GM18499 (cell line): ENCODE results near the gene KRTAP4-9.
"Not testable (repeated sequence)": the region's sequence is repeated elsewhere in the genome, so short reads cannot be mapped to it uniquely, and the experiment has no call there.

Source experiments
- ATAC-seq: cut with Tn5 transposase; IDR thresholded peaks from one replicate; pipeline ENCODE4 v1.9.1; 2021; ENCODE audit warnings: moderate number of reproducible peaks; ENCODE audit not compliant: insufficient read depth, unreplicated experiment

KRTAP4-9 gene

DNA sequence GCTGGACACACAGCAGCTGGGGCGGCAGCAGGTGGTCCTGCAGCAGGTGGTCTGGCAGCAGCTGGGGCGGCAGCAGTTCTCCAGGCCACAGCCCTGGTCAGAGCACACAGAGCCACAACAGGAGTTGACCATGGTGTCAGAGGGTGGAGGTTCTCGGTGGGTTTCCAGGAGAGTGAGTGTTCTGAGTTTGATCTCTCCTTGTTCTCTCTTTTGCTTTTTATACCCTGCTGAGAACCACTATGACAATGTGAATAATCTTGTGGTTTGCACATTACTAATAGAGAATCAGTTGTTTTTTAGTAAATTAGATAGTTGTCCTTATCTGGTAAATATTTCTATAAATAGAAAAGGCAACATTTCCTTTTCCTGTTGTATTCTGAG, 18.8 kb downstream of the KRTAP4-9 start, which contains the start of gene KRTAP4-12:
Gene KRTAP4-12 (minus strand): TSS at position 192 of the 381 bp plus-strand sequence. CDS start 60 bp downstream, at position 132.
- not testable (repeated sequence) for ATAC-seq

- ATAC-seq: no peak
Observed at GRCh38 chr17:41125064-41125463, 19.9 kb downstream of the KRTAP4-9 start.

DNA sequence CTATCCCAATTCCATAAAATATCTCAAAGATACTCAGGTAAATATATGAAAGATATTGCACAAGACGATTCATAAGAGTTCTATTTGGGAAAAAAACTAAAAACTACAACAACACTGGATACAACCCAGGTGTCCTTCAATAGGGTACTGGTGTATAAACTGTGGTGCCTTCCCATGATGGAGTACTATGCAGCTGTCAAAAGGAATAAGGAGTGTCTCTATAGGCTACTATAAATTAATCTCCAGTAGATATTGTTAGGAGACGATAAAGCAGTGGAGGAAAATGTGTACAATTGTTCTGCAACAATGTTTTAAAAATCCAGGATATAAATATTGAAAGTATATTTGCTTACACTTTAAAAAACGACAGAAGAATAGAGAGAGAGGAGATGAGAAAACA, 21.2 kb downstream of the KRTAP4-9 start:
- ATAC-seq: no peak

- no peak for ATAC-seq
Observed at GRCh38 chr17:41127371-41127770, 22.2 kb downstream of the KRTAP4-9 start.

- no peak for ATAC-seq
Observed at GRCh38 chr17:41131979-41132378, 26.8 kb downstream of the KRTAP4-9 start.

GRCh38 chr17:41133880-41134735, 28.9 kb downstream of the KRTAP4-9 start:
- no peak for ATAC-seq

DNA sequence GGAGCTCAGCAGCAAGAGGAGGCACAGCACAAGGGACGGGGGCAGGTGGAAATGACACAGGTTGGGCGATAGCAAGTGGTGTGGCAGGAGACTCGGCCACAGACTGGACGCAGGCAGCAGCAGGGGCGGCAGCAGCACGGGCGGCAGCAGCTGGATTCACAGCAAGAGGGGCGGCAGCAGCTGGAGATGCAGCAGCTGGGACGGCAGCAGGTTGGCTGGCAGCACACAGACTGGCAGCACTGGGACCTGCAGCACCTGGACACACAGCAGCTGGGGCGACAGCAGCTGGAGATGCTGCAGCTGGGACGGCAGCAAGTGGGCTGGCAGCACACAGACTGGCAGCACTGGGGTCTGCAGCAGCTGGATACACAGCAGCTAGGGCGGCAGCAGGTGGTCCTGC, 34.7 kb downstream of the KRTAP4-9 start:
- ATAC-seq: not testable (repeated sequence)

- ATAC-seq: no peak
Observed at GRCh38 chr17:41140360-41141131, 35.4 kb downstream of the KRTAP4-9 start, which contains the start of gene KRTAP4-6. Gene KRTAP4-6, minus strand, starts transcription at chr17:41140544. Its CDS starts 57 bp downstream, at chr17:41140487.

DNA sequence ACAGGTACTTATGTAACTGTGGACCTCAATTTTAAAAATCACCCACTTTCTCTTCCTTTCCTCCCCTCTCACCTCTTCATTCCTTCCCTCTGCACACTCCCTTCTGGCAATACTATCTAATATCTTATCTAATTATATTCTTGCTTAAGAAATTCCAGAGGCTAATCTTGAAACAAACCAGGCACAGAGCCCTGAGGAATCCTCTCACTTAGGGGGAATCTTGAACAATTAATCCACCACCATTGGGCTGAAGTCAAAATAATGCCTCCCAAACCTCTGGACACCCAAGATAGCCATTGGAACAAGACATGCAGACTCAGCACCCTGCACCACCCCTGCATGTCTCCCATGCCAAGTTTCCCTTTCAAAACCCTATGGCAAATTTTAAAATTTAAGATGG, 36.2 kb downstream of the KRTAP4-9 start:
- no peak for ATAC-seq

DNA sequence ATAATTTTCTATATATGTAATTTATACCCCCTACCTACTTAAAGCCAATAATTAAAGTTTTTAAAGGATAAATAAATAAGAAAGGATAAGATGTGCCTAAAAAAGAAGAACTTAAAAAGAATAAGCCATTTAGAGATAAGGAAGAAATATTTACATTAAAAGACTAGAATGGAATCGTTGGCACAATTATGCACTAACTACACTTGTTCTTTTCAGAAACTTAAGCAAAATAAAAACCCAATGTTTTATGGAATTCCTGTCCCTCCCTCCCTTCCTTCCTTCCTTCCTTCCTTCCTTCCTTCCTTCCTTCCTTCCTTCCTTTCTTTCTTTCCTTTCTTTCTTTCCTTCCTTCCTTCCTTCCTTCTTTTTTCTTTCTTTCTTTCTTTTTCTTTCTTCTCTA, 39.7 kb downstream of the KRTAP4-9 start:
- ATAC-seq: no peak

DNA sequence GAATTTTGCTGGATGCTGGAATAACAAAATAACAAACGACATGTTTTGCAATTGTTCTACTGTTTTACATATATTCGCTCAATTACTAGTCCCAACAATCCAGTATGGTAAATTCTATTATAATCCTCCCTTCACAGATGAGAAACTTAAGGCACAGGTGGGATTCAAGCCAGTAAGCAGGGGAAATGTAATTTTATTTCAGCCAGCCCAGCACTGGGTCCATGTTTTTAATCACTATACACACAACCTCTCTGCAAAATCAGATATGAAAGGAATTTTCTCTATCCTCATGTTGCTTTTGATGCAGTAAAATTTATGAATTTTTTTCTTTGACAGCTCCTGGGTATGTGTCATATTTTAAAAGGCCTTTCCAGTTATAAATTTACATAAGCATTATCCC, 40.1 kb downstream of the KRTAP4-9 start:
- ATAC-seq: no peak

- ATAC-seq: no peak
Observed at GRCh38 chr17:41147531-41148204, 42.5 kb downstream of the KRTAP4-9 start.

GRCh38 chr17:41148971-41149651, 43.9 kb downstream of the KRTAP4-9 start:
- ATAC-seq: not testable (repeated sequence)

DNA sequence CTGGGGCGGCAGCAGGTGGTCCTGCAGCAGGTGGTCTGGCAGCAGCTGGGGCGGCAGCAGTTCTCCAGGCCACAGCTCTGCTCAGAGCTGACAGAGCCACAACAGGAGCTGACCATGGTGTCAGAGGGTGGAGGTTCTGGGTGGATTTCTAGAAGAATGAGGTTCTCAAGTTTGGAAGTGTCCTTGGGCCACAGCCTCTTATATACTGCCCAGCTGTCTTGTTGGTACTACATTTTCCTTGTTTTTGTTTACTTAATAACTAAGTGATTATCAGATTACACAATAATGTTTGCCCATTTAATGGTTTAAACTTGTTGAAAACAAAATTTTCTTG, 44.4 kb downstream of the KRTAP4-9 start, which contains the start of gene KRTAP4-5:
Gene KRTAP4-5 (minus strand): TSS at position 174 of the 334 bp plus-strand sequence. CDS start 58 bp downstream, at position 116.
- no peak for ATAC-seq

DNA sequence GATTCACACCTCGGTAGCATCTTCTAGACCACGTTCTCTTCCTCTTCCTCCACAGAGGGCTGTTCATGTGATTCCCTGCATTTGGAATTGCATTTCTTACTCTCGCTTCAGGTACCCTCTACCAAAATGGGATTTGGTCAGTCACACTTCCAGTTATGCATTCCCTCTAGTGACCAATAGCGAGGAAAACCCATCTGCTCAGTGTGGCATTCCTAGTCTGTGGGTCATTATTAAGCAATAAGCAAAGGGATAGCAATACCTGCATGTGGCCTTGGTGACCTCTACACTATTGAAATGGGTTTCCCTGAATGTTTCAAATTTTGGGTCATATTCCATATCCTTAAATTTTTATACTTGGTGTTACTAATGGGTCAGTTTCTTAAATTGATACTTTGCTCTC, 44.8 kb downstream of the KRTAP4-9 start:
- ATAC-seq: no peak

GRCh38 chr17:41151525-41151924, 46.3 kb downstream of the KRTAP4-9 start:
- no peak for ATAC-seq

- no peak for ATAC-seq
Observed at GRCh38 chr17:41153856-41154255, 48.7 kb downstream of the KRTAP4-9 start.
